ENCODE measurements around the gene CADPS2.

- no peak for TF ChIP-seq CTCF (IDR thresholded peaks at IDR 0.05)
- TF ChIP-seq POLR2AphosphoS5 (IDR thresholded peaks at IDR 0.05) = no peak
Measured at GRCh38 chr7:122364761-122365280, 521.4 kb downstream of the CADPS2 start.
